Fibroblast of lung (primary cell): ENCODE measurements around the gene MYG1.

ENCODE experiments used
- CTCF ChIP-seq, 2 donors: IDR thresholded peaks in 1 of 2; conservative IDR thresholded peaks in 1 of 2; 1 replicate in 1 of 2; 2 replicates in 1 of 2; pipeline ENCODE4 v1.5.1; 2011 to 2012; ENCODE audit warnings: low read length in 2 of 2, control low read depth in 1 of 2, inconsistent platforms in 1 of 2, low read depth in 1 of 2, mild to moderate bottlenecking in 1 of 2
- EZH2 ChIP-seq: IDR thresholded peaks from 2 replicates; pipeline ENCODE4 v1.5.1; 2012; ENCODE audit warnings: low read length, control low read depth, mild to moderate bottlenecking; ENCODE audit errors: missing control alignments

- TF ChIP-seq CTCF (conservative IDR thresholded peaks at IDR 0.05 in 1 of 2, IDR thresholded peaks at IDR 0.05 in 1 of 2; ENCODE audit: low read depth in 1 of 2, low read length in 2 of 2), result no peak
- no peak for TF ChIP-seq EZH2
These were observed 43.5 kb upstream of the MYG1 start for GRCh38 chr12:53255996-53256395.
